NCI-H1694 (cell line): ENCODE measurements around the gene MED26.

Experiments
- DNase-seq: peaks from one replicate; lab custom pipeline; 2025; lab: John Stamatoyannopoulos, UW

Gene MED26

DNA sequence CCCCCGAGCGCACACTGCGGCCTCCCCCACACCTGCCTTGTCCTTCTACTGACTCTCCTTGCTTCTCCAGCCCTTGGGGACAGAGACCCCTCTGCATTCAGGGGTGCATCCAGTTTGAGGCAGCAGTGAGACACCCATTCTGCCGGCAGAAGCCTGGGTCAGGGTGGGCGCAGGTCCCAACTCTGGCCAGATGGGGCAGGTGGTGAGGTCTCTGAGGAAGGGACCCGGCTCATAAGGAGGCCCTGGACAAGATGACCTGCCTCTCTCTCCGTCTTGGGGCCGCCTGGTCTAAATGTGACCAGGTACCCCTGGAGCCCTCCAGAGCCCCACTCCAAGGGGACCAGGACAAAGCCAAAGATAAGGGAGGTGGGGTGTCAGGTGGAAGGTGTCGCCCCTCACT, 91.9 kb downstream of the MED26 start:
- DNase-seq = no peak

DNA sequence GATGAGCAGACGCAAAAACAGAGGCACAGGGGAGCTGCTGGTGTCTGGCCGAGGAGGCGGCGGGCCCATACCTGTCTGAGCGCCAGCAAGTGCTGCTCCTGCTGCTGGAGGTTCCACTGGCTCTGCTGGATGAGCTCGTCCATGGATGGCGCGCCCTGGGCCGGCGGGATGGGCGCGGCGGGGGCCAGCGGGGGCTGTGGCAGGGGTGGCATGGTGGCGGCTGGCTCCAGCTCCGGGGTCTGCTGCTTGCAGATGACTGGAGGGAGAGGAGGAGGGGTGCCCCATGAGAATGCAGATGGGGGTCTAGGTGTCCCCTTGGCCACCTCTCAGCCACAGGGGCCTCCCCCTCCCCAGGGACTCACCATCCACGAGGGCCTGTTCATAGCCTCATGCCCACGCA, 92.6 kb downstream of the MED26 start:
- no peak for DNase-seq

DNA sequence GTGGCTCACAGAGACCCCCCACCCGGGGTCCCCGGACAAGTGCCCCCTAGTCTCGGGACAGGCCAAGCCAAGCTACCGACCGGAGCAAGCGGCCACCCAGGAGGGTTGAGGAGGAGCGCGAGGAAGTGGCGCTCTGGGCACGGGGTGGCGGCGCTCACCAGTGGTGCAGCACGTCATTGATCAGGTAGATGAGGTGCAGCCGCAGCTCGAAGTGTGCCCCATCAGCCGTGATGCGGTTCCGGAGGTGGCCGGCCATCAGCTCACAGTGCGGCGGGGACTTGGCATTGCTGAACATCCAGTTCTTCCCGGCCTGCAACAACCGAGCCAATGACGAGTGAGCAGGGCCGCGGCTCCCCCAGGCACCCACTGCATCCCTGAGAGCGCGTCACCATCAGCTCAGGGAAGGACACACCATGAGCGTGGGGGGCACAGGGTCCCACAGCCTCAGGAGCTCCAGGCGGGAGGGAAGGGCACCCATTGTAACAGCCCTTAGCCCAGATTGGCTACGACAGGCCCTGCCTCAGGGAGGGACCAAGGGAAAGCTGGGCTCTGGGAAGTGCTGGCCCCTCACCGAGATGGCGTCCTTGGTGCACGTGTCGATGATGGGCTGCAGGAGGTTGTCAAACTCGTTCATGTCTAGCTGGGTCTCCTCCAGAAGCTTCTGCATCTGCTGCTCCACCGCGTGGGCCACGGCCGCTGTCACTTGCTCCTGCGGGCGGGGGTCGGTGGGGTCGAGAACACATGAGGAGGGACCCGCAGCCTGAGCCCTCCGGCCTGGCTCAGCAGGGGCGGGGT, 95.4 kb downstream of the MED26 start:
- no peak for DNase-seq

DNA sequence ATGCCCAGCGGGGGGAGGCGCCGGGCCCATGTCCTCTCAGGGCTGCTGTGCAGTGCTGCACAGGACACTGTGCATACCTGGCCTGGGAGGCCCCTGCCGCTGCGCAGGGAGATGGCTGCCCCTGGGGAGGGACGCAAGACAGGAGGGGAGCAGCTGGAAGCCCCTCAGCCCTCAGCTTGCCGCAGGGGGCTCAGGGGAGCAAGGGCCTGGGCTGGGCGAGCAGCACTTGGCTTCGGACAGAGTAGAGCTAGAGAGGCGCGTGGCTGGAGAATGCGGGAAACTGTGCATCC, 96.7 kb downstream of the MED26 start:
- DNase-seq = no peak

DNA sequence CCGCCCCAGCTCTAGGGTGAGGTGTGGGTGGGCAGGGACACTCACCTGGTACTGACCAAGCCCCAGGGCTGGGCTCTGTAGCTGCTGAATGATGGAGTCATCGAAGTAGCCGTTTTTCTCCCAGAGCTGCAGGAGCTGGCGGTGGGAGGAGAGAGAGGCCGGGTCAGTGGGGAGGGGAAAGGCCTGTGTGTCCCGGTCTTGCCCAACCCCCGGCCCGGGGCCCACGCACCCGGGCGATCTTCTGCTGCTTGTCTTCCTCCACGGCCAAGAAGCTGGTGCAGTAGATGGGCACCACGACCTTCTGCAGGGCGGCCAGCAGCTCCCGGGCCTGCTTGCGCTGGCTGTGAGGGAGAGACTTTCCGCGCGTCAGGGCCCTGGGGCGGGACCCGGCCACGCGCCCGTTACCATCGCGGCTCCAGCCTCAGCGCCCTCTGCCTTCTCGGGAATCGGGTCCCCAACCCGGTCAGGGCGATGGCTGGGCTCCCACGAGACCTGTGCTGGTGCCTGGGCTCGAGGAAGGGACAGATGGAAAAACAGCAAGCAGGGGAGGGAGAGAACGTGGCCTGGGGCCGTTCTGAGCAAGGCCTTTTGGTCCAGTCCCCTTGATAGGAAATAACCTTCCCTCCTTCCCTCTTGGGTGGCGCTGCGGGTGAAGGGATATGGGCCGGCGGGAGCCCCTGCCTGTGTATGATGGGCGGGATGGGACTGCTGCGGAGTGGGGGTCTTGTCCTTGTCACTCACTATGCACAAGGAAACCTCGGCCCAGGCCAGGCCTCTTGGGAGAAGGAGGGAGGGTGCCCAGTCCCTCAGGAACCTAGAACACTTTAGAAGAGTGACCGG, 97.2 kb downstream of the MED26 start:
- no peak for DNase-seq

DNA sequence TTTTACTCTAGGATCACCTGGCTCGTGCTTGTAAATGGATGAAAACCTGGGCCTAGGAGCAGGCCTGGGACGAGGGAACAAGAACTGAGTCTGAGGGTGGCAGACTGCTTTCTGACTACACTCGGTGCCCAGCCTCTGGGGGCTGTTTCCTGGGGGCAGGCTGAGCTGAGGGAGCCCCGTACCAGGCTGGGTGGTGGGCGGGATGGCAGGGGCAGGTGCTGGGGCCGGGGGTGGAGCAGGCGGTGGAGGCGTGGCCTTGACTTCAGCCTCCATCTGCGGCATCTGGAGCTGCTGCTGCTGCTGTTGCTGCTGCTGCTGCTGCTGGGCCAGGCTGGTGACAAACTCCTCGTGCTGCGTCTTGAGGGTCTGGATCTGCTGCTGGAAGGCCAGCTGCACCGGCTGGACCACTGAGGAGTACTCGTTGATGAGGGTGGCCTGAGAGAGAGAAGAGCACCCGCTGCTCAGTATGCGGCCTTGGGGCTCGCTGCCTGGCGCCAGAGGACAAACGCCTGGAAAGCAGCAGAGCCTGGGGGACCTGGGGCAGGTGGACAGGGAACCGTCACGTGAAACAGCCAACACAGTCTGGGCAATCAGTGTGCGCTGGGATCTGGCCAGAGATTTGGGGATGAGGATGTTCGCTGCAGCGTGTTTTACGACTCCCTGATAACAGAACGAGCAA, 98.4 kb downstream of the MED26 start:
- no peak for DNase-seq

DNA sequence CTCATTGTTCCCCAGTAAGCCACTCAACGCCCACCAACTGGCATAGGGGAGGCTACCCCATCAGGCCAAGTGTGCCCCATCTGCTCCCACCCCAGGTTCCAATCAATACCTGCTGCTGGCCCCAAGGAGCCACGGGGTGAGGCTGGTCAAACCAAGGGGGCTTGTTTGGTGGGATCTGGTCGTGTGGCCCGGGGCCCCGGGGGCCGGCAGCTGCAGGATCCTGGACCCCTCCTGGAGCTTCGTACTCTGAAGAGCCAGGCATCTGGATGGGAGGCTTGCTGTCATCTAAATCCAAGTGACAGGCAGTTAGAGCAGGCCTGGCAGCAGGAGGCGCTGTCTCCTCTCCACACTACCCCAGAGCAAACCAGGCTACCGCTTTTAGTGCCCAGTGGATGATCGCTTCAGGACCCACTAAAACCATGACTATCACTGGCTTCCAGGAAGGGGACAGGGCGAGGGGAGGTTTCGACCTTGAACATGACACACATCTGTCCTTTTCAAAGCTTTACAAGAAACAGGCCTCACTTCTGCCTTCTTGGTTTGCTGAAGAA, 100.0 kb downstream of the MED26 start:
- DNase-seq = no peak

DNA sequence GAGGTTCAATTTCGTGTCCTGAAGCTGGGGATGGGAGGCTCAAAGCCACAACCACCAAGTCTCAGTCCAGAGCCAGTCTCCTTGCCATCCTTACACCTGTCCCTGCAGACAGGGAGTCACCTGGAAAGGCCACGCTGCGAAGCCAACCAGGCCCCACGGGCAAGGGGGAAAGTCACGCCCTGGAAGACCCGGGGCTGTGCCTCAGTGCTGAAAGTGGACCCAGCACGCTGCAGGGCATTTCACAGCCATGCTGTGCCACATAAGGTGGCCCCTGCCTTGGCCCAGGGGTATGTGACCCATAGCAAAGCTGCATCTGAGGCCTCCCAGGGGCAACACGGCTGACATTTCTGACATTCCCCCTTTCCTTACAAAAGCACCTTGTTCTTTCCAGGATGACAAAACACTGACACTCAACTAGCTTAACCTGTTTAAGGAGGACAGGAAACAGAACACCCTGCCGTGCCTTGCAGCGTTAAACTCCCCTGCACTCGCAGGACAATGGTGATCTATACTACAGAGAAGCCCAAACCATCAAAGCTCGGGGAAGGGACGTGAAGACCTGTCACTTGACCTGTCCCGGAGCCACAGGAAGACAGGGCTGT, 100.6 kb downstream of the MED26 start:
- no peak for DNase-seq

DNA sequence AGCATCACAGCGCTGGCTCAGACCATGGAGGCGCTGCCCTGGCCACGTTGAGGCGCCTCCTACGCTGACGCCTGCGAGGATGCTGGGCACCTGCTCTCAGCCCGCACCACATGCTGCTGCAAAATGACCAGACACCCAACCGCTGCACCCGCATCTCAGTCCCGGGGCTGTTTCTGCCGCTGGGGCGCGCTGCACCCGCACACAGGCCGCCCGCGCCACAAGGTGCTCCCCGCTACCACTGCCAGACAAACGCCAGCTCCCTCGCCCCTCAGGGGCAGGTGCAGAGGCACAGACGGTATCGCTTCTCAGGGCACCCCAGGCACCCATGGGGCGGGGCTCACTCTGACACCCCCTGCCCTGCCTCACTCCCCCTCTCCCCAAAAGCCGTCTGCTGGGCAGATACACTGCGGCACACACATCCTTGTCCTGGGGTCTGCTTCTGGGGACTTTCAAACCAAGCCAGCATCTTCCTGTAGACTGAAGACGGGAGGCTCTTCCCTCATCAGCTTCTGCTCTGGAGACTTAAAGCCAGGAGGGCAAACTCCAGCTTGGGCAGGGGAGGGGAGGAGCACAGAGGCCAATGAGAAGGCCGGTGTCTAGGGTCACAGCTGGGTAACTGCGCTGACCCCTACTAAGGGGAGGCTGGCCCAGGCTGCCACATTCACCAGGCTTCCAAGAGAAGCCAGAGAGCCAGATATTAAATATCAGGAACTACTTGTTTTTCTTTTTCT, 102.1 kb downstream of the MED26 start:
- no peak for DNase-seq

DNA sequence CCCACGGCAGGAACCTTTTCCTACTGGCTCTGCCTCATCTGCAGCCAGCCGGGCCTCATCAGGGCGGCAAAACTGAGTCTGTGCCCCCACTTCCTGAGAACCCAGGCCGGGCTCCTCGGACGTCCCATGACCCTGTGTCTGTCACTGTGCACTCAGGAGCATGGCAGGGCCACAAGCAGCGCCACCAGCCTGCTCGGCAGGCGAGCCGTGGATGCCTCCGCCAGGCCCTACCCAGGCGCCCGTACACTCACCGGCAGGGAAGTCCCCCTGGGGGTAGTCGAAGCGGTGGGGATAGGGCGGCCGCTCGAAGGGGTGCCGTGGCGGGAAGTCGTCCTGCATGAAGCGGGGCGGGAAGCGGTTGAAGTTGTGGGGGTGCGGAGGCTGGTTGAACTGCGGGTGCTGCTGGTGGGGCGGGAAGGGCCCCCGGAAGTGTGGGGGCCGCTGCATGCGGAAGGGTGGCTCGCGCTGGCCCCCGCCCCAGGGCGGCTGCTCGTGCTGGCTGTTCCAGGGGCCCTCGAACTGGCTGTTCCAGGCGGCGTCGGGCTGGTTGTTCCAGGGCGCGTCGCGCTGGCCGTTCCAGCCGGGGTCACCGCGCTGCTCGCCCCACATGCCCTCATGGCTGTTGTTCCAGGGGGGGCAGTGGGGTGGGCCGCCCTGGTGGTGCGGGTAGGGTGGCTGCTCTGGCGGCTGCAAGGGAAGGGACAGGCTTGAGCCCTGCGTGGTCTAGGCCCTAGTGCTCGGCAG, 102.8 kb downstream of the MED26 start:
- no peak for DNase-seq
